Measurements from ENCODE around the gene ERBB4. TPM values are rescaled to one million over a fixed set of nuclear protein-coding genes. Genes with fewer than 3 reads are reported as not detected.

The ERBB4 gene
- total and polyA plus RNA-seq, 10 of the 15 experiments (the other 5 are each of a cell fraction or from before 2014, with no cell fraction given), result under 0.01 to 0.23 (median 0.01) TPM; not detected in 4

DNA sequence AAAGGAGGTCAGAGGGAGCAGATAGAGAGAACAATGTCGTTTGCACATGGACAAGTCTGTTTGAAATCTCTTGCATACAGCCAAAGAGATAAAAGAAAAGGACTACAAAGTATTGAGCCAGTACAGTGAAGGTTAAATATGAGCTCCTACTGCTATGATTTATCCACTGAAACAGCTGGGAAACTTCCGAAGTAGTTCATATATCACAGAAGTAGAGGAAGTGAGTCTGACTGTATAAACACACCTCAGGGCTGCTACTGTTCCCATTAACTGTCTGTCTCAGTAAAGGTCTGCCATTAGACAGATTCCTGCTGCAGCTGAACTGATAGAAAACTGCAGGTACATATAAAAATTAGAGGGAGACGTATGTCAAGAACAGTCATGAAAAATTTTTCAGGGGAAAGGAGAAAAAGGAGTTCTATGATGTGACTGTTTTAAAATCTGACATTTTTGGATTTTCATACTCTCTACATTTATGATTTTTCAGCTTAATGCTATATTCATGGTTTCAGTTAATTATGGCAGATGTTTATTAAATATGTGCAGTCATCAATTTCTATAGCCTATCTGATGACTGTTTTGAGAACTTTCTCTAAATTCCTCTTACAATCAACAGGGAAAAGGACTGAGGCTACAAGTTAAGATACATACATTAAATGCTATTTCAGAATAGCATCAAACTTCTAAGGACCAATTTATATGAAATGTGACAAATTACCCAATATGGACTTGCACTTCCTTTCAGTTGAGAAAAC lies 364.7 kb downstream of the ERBB4 start:
- FAIRE-seq (no peak), ATAC-seq (no peak), DNase-seq (ENCODE audit: low read depth, low spot score) (no peak)
- Histone ChIP-seq H3K9me3 (replicated peaks; ENCODE audit: control insufficient read depth, insufficient read depth, low read length) (no peaks in the 10 kb centered on the region; the same call in 2 of the 3 replicates), H3K4me1 (ENCODE audit: control insufficient read depth, insufficient read depth, low read length) (no peaks in the 10 kb centered on the region), H3K27me3 (replicated peaks in 1 of 2; ENCODE audit: control insufficient read depth in 2 of 2, insufficient read depth in 2 of 2, low read length in 1 of 2) (no peaks in the 10 kb centered on the region), H2AFZ (ENCODE audit: control insufficient read depth, low read depth, low read length) (no peak overlapping the region), H3K9ac (ENCODE audit: control insufficient read depth, insufficient read depth, low read length) (no peak overlapping the region), H3K36me3 (ENCODE audit: control insufficient read depth in 2 of 2, insufficient read depth in 2 of 2, low read length in 1 of 2) (no peaks in the 10 kb centered on the region), H3K27ac (ENCODE audit: control insufficient read depth, insufficient read depth) (no peak overlapping the region), H3K4me3 (no peak overlapping the region), H3K4me2 (ENCODE audit: control insufficient read depth, insufficient read depth) (no peak overlapping the region), H3K79me2 (ENCODE audit: control insufficient read depth, insufficient read depth, low read length) (no peaks in the 10 kb centered on the region), H4K20me1 (ENCODE audit: control insufficient read depth, insufficient read depth) (no peaks in the 10 kb centered on the region)
- no peak for TF ChIP-seq CBFB (IDR thresholded peaks at IDR 0.05; ENCODE audit: low read depth)
- no peak for TF ChIP-seq NFYB (IDR thresholded peaks at IDR 0.05; ENCODE audit: insufficient read depth, low read depth, low read length)
- no peak for TF ChIP-seq ZNF622 (IDR thresholded peaks at IDR 0.05)
- no peak for TF ChIP-seq NKRF (conservative IDR thresholded peaks at IDR 0.05)
- no peak for TF ChIP-seq SMAD5 (IDR thresholded peaks at IDR 0.05; ENCODE audit: low read depth)
- no peak for TF ChIP-seq EED (IDR thresholded peaks at IDR 0.05; ENCODE audit: low read depth)
- no peak for TF ChIP-seq TAF1 (IDR thresholded peaks at IDR 0.05; ENCODE audit: borderline replicate concordance, low read depth, low read length)
- TF ChIP-seq SKIL (IDR thresholded peaks at IDR 0.05; ENCODE audit: low read depth, poor library complexity, severe bottlenecking), result no peak
- no peak for TF ChIP-seq LARP7 (IDR thresholded peaks at IDR 0.05)
- TF ChIP-seq MTA3 (IDR thresholded peaks at IDR 0.05; ENCODE audit: borderline replicate concordance, low read length), result no peak
- no peak for TF ChIP-seq BACH1 (IDR thresholded peaks at IDR 0.05; ENCODE audit: borderline replicate concordance)
- TF ChIP-seq SREBF2 (IDR thresholded peaks at IDR 0.05; ENCODE audit: low read length), result no peak
- TF ChIP-seq CHD4 (IDR thresholded peaks at IDR 0.05), result no peak
- TF ChIP-seq FOS (IDR thresholded peaks at IDR 0.05; ENCODE audit: borderline replicate concordance, extremely low read depth, insufficient read length), result no peak
- no peak for TF ChIP-seq WRNIP1 (IDR thresholded peaks at IDR 0.05; ENCODE audit: borderline replicate concordance, low read depth, low read length)
- TF ChIP-seq YY1 (IDR thresholded peaks at IDR 0.05; ENCODE audit: low read depth, low read length), result no peak
- TF ChIP-seq ZNF384 (IDR thresholded peaks at IDR 0.05; ENCODE audit: borderline replicate concordance, low read depth, low read length), result no peak
- TF ChIP-seq CREB1 (IDR thresholded peaks at IDR 0.05; ENCODE audit: low read depth), result no peak
- intact Hi-C loops (cut with micrococcal nuclease; ENCODE audit: unreplicated experiment), result no loop called here
- in situ Hi-C loops (cut with MboI), result no loop called here
- RAD21 ChIA-PET (ENCODE audit: unreplicated experiment), result no interaction called here
- 0% methylated on average over 3 of the region's 3 CpGs for WGBS (ENCODE audit: insufficient coverage, insufficient replicate concordance, low lambda C conversion rate, missing lambda C conversion rate)
- SMC1A ChIA-PET (ENCODE audit: uncharacterized antibody, unreplicated experiment), result interaction anchor here (1.0 kb wide), 1 partner anchor 9 kb away, joined by 3 read pairs; no protein-coding TSS in a partner anchor
- CTCF ChIA-PET, result no interaction called here
- BruUV-seq (replicated peaks), result no TSS peak
- POLR2A ChIA-PET, result no interaction called here
